Fibroblast of lung (primary cell): ENCODE data around the gene B3GNT8.

ENCODE experiments used
- EZH2 ChIP-seq: IDR thresholded peaks from 2 replicates; pipeline ENCODE4 v1.5.1; 2012; ENCODE audit warnings: low read length, control low read depth, mild to moderate bottlenecking; ENCODE audit errors: missing control alignments
- TF ChIP-seq, protein P1 (sequence below), 2 donors: IDR thresholded peaks in 1 of 2; conservative IDR thresholded peaks in 1 of 2; 1 replicate in 1 of 2; 2 replicates in 1 of 2; pipeline ENCODE4 v1.5.1; 2011 to 2012; ENCODE audit warnings: low read length in 2 of 2, control low read depth in 1 of 2, inconsistent platforms in 1 of 2, low read depth in 1 of 2, mild to moderate bottlenecking in 1 of 2

DNA sequence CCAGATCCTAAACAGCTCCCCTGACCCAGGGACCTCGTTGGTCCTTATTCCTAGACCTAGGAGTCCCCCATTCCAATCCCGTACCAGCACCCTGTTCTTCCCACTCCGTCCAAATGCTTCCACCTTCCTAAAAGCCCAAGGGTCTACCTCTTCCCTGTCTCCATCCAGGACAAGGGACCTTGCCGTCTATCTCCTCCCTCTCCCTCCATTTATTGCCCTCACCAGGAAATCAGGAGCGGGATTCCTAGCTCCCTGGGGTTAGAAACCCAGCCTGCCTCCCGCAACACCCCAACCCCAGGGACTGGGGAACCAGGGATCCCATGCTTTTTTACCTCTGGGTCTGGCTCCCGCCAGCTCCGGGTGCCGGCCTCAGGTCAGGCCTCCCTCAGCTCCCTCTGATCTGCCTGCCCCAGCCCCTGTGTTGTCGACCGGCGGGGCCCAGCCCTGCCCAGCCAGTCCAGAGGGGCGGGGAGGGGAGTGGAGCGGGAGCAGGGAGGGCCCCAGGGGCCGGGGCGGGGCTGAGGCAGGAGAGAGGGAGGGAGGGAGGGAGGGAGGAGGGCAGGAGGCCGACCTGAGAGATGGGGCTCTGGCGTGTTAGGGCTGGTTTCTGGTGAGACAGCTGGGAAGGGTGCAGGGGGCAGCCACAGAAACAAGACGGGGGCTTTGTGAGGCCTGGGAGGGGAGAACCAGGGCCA, at the start of gene B3GNT8:
- TF ChIP-seq, protein P1, sequence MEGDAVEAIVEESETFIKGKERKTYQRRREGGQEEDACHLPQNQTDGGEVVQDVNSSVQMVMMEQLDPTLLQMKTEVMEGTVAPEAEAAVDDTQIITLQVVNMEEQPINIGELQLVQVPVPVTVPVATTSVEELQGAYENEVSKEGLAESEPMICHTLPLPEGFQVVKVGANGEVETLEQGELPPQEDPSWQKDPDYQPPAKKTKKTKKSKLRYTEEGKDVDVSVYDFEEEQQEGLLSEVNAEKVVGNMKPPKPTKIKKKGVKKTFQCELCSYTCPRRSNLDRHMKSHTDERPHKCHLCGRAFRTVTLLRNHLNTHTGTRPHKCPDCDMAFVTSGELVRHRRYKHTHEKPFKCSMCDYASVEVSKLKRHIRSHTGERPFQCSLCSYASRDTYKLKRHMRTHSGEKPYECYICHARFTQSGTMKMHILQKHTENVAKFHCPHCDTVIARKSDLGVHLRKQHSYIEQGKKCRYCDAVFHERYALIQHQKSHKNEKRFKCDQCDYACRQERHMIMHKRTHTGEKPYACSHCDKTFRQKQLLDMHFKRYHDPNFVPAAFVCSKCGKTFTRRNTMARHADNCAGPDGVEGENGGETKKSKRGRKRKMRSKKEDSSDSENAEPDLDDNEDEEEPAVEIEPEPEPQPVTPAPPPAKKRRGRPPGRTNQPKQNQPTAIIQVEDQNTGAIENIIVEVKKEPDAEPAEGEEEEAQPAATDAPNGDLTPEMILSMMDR (conservative IDR thresholded peaks at IDR 0.05 in 1 of 2, IDR thresholded peaks at IDR 0.05 in 1 of 2; ENCODE audit: low read depth in 1 of 2, low read length in 2 of 2), result no peak
- no peak for TF ChIP-seq EZH2
